Neural cell (in vitro differentiated cells): Measurements from ENCODE around the gene PKP1.

Experiments used
- MXI1 ChIP-seq: fragments of 450-650 bp; conservative IDR thresholded peaks from 2 replicates; pipeline ENCODE4 v1.6.1; 2014; ENCODE audit warnings: antibody characterized with exemption, mild to moderate bottlenecking; ENCODE audit not compliant: poor library complexity, severe bottlenecking
- POLR2AphosphoS5 ChIP-seq: IDR thresholded peaks from 2 replicates; pipeline ENCODE4 v1.6.1; 2012
- RAD21 ChIP-seq: fragments of 450-650 bp; conservative IDR thresholded peaks from 2 replicates; pipeline ENCODE4 v1.6.1; 2014; ENCODE audit warnings: antibody characterized with exemption, mild to moderate bottlenecking, moderate library complexity
- TF ChIP-seq, protein P1 (sequence below): fragments of 450-650 bp; IDR thresholded peaks from 2 replicates; pipeline ENCODE4 v1.5.1; 2014; ENCODE audit warnings: antibody characterized with exemption, mild to moderate bottlenecking, moderate library complexity; ENCODE audit not compliant: poor library complexity, severe bottlenecking

DNA sequence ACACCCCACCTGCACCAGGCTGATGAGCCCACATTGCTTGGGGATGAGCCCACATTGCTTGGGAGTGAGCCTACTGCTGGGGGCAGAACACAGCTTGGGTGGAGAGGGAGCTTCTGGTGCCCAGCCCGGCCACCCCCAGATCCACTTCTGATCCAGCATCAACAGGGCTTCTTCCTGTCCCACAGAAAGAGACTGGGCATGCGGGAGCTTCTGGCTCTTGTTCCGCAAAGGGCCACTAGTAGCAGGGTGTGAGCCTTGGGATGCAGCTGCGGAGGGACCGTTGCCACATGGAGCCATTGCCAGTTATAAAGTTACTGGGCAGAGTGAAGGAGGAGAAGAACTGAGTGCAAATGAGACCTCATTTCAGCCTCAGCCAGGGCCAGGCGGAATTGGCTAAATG, 36.3 kb downstream of the PKP1 start:
- TF ChIP-seq, protein P1, sequence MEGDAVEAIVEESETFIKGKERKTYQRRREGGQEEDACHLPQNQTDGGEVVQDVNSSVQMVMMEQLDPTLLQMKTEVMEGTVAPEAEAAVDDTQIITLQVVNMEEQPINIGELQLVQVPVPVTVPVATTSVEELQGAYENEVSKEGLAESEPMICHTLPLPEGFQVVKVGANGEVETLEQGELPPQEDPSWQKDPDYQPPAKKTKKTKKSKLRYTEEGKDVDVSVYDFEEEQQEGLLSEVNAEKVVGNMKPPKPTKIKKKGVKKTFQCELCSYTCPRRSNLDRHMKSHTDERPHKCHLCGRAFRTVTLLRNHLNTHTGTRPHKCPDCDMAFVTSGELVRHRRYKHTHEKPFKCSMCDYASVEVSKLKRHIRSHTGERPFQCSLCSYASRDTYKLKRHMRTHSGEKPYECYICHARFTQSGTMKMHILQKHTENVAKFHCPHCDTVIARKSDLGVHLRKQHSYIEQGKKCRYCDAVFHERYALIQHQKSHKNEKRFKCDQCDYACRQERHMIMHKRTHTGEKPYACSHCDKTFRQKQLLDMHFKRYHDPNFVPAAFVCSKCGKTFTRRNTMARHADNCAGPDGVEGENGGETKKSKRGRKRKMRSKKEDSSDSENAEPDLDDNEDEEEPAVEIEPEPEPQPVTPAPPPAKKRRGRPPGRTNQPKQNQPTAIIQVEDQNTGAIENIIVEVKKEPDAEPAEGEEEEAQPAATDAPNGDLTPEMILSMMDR: no peak
- TF ChIP-seq POLR2AphosphoS5: no peak
- TF ChIP-seq RAD21: no peak
- no peak for TF ChIP-seq MXI1
